Endothelial cell of umbilical vein (primary cell): ENCODE measurements around the gene PCDHA4. TPM values are rescaled to one million over a fixed set of nuclear protein-coding genes. Genes with fewer than 3 reads are reported as not detected.
"Not testable (repeated sequence)": the region's sequence is repeated elsewhere in the genome, so short reads cannot be mapped to it uniquely, and the experiment has no call there.

Source experiments
- BruUV-seq: library from RNA; stranded (reverse); fragments of 400-500 nt; replicated peaks from 2 replicates; lab custom pipeline; 2021; lab: Mats Ljungman, UMichigan
- CTCF ChIA-PET: fragments of 300-600, 350-600 bp; sonication (Branson Sonifier 250); formaldehyde crosslinking; loops from one replicate; lab custom pipeline; 2021; ENCODE audit warnings: antibody characterized with exemption, inconsistent platforms; lab: Charles Lee
- POLR2A ChIA-PET: fragments of 300-600, 350-600 bp; sonication (Branson Sonifier 250); formaldehyde crosslinking; loops from one replicate; lab custom pipeline; 2021; ENCODE audit warnings: antibody characterized with exemption, inconsistent platforms; lab: Charles Lee
- DNase-seq: peaks from one replicate; pipeline ENCODE4 v3.0.0-alpha.2; 2011; ENCODE audit warnings: low read depth, low spot score
- FAIRE-seq: peaks from 2 replicates; lab custom pipeline; 2011; peaks lifted over from hg19 to GRCh38; lab: Jason Lieb, UNC
- H2AFZ ChIP-seq: 2 replicates; pipeline ENCODE4 v1.6.0; 2012; ENCODE audit warnings: low read depth, low read length, control low read depth, inconsistent platforms
- H3K27ac ChIP-seq: 2 replicates; pipeline ENCODE4 v1.5.1; 2011; ENCODE audit warnings: low read depth, mild to moderate bottlenecking, control low read depth, low read length, moderate library complexity; ENCODE audit not compliant: insufficient read depth
- H3K27me3 ChIP-seq, 2 experiments: 2 replicates each; pipeline versions ENCODE4 v1.6.0 to v1.6.1; 2011; ENCODE audit warnings: low read length in 2 of 2, mixed read lengths in 1 of 2; ENCODE audit not compliant: control insufficient read depth in 2 of 2, insufficient read depth in 2 of 2
- H3K36me3 ChIP-seq, 2 experiments: 2 replicates in 1 of 2; 3 replicates in 1 of 2; pipeline ENCODE4 v1.5.1; 2011; ENCODE audit warnings: low read length in 2 of 2, mild to moderate bottlenecking in 1 of 2, moderate library complexity in 1 of 2; ENCODE audit not compliant: control insufficient read depth in 2 of 2, insufficient read depth in 2 of 2; ENCODE audit errors: extremely low read depth in 1 of 2
- H3K4me1 ChIP-seq: 3 replicates; pipeline ENCODE4 v1.5.1; 2011; ENCODE audit warnings: mild to moderate bottlenecking, low read length; ENCODE audit not compliant: control insufficient read depth, insufficient read depth; ENCODE audit errors: extremely low read depth
- H3K4me2 ChIP-seq: 2 replicates; pipeline ENCODE4 v1.6.1; 2011; ENCODE audit warnings: low read length, control low read depth, mixed read lengths; ENCODE audit not compliant: insufficient read depth
- H3K4me3 ChIP-seq, 3 experiments: fragments of 200-600 bp in 1 of 3; sonication (generic), shearing (Covaris generic) in 1 of 3; replicated peaks in 1 of 3; 2 replicates each; pipeline ENCODE4 v1.5.1; 2011 to 2016; ENCODE audit warnings: control low read depth in 3 of 3, low read length in 3 of 3, mild to moderate bottlenecking in 2 of 3, inconsistent platforms in 1 of 3, low read depth in 1 of 3, moderate library complexity in 1 of 3; ENCODE audit not compliant: insufficient read depth in 1 of 3
- H3K79me2 ChIP-seq: 2 replicates; pipeline ENCODE4 v1.6.0; 2012; ENCODE audit warnings: low read length, inconsistent platforms; ENCODE audit not compliant: control insufficient read depth, insufficient read depth
- H3K9ac ChIP-seq: replicated peaks from 2 replicates; pipeline ENCODE3; 2011; ENCODE audit warnings: low read length, control low read depth; ENCODE audit not compliant: insufficient read depth; ENCODE audit errors: extremely low read depth
- H3K9me1 ChIP-seq: replicated peaks from 3 replicates; pipeline ENCODE4 v1.6.0; 2011; ENCODE audit warnings: mild to moderate bottlenecking, low read length; ENCODE audit not compliant: control insufficient read depth, insufficient read depth; ENCODE audit errors: extremely low read depth
- H3K9me3 ChIP-seq: replicated peaks from 2 replicates; pipeline ENCODE4 v1.5.1; 2012; ENCODE audit warnings: low read length, inconsistent platforms; ENCODE audit not compliant: control insufficient read depth, insufficient read depth
- H4K20me1 ChIP-seq: replicated peaks from 2 replicates; pipeline ENCODE3; 2011; ENCODE audit warnings: mild to moderate bottlenecking, low read length; ENCODE audit not compliant: control insufficient read depth, insufficient read depth; ENCODE audit errors: extremely low read depth
- EZH2 ChIP-seq: IDR thresholded peaks from 2 replicates; pipeline ENCODE4 v1.6.1; 2012; ENCODE audit warnings: borderline replicate concordance, low read depth, mild to moderate bottlenecking, moderate library complexity, low read length, inconsistent platforms; ENCODE audit not compliant: severe bottlenecking
- FOS ChIP-seq: IDR thresholded peaks from 2 replicates; pipeline ENCODE4 v1.6.1; 2011; ENCODE audit warnings: mild to moderate bottlenecking, low read length, moderate library complexity, borderline replicate concordance; ENCODE audit not compliant: insufficient read depth
- JUN ChIP-seq: IDR thresholded peaks from 2 replicates; pipeline ENCODE4 v1.6.1; 2011; ENCODE audit warnings: borderline replicate concordance, low read depth; ENCODE audit not compliant: insufficient read length, insufficient read depth
- MYC ChIP-seq: IDR thresholded peaks from one replicate; pipeline ENCODE4 v1.6.1; 2011; ENCODE audit warnings: mild to moderate bottlenecking, low read depth, low read length
- POLR2A ChIP-seq: IDR thresholded peaks from 2 replicates; pipeline ENCODE4 v1.6.1; 2012; ENCODE audit warnings: low read depth, mild to moderate bottlenecking, control low read depth, low read length
- POLR2AphosphoS5 ChIP-seq: IDR thresholded peaks from 2 replicates; pipeline ENCODE4 v1.6.1; 2012; ENCODE audit warnings: low read depth, mild to moderate bottlenecking, control low read depth, low read length, moderate library complexity; ENCODE audit not compliant: insufficient read depth
- dilution Hi-C: fragments of 300-500 bp; cut with MboI; formaldehyde crosslinking; loops from one replicate; pipeline ENCODE4 v1.15.0; 2019; ENCODE audit warnings: low sequenced_read_pairs; ENCODE audit not compliant: extremely low pct_ligation_motif_present
- intact Hi-C: fragments of 100-400 bp; cut with micrococcal nuclease; formaldehyde crosslinking; loops from one replicate; pipeline ENCODE4 v1.10.0; 2022
- polyA plus RNA-seq, 4 experiments: library from polyadenylated mRNA; depleted of rRNA in 3 of 4; stranded (reverse) in 3 of 4; unstranded in 1 of 4; fragments of >200 nt; gene quantifications; 2 replicates each; pipeline versions ENCODE4 v1.2.1 to v1.2.3, GENCODE V29; 2011 to 2012; ENCODE audit warnings: missing spikeins in 1 of 4
- total RNA-seq: library from RNA; stranded (reverse); gene quantifications from 2 replicates; pipeline ENCODE4 v1.2.3, GENCODE V29; 2021
- TF ChIP-seq, protein P1 (sequence below): IDR thresholded peaks from 2 replicates; pipeline ENCODE4 v1.6.1; 2011; ENCODE audit not compliant: insufficient read depth, insufficient read length
- TF ChIP-seq, protein P2 (sequence below), 2 donors: IDR thresholded peaks; 1 replicate in 1 of 2; 2 replicates in 1 of 2; pipeline ENCODE4 v1.5.1; 2011; ENCODE audit warnings: low read length in 2 of 2, mild to moderate bottlenecking in 2 of 2, moderate library complexity in 2 of 2, control low read depth in 1 of 2, inconsistent platforms in 1 of 2, low read depth in 1 of 2; ENCODE audit not compliant: insufficient read depth in 1 of 2; ENCODE audit errors: extremely low read depth in 1 of 2

Gene PCDHA4
- total and polyA plus RNA-seq, 2 donors (not counting 3 experiments of a cell fraction or from before 2014, with no cell fraction given): 0.04 to 0.26 TPM

DNA sequence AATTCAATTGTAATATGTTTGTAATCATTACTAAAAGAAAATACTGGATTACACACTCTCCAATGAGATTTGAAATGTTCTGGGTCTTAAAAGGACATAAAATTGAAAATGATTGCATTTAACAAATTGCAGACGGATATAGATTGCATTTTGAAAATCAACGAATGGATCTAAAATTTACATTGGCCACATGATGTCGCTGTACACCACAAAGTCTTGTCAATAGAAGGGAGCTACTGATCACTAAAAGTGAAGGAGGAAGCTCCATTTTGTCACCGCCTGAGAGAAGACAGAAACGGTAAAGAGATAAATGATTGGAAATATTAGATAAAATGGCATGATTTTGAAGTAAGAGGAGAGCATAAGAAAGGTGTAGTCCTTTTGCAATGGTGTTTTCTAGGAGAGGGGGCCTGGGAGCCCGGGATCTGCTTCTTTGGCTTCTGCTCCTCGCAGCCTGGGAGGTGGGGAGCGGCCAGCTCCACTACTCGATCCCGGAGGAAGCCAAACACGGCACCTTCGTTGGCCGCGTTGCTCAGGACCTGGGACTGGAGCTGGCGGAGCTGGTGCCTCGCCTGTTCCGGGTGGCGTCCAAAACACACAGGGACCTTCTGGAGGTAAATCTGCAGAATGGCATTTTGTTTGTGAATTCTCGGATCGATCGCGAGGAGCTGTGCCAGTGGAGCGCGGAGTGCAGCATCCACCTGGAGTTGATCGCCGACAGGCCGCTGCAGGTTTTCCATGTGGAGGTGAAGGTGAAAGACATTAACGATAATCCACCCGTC is 20.8 kb upstream of the PCDHA4 start, which contains the start of gene PCDHA1:
Gene PCDHA1, plus strand, starts transcription at position 236 of the 782 bp plus-strand sequence.
- TF ChIP-seq MYC (no peak), POLR2A (no peak), FOS (no peak), JUN (no peak), POLR2AphosphoS5 (no peak), EZH2 (no peak)
- TF ChIP-seq, protein P1, sequence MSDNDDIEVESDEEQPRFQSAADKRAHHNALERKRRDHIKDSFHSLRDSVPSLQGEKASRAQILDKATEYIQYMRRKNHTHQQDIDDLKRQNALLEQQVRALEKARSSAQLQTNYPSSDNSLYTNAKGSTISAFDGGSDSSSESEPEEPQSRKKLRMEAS: no peak
- TF ChIP-seq, protein P2, sequence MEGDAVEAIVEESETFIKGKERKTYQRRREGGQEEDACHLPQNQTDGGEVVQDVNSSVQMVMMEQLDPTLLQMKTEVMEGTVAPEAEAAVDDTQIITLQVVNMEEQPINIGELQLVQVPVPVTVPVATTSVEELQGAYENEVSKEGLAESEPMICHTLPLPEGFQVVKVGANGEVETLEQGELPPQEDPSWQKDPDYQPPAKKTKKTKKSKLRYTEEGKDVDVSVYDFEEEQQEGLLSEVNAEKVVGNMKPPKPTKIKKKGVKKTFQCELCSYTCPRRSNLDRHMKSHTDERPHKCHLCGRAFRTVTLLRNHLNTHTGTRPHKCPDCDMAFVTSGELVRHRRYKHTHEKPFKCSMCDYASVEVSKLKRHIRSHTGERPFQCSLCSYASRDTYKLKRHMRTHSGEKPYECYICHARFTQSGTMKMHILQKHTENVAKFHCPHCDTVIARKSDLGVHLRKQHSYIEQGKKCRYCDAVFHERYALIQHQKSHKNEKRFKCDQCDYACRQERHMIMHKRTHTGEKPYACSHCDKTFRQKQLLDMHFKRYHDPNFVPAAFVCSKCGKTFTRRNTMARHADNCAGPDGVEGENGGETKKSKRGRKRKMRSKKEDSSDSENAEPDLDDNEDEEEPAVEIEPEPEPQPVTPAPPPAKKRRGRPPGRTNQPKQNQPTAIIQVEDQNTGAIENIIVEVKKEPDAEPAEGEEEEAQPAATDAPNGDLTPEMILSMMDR (IDR thresholded peaks at IDR 0.05; ENCODE audit: extremely low read depth in 1 of 2, insufficient read depth in 1 of 2, low read depth in 1 of 2, low read length in 2 of 2): no peak
- peaks cover 0 to 6% of the 10 kb centered on the region in 2 experiments for H3K27me3 ChIP-seq
- no peaks in the 10 kb centered on the region for H4K20me1 ChIP-seq
- no peaks in the 10 kb centered on the region for H3K36me3 ChIP-seq
- H3K9ac ChIP-seq: no peak within 1 kb of the TSS
- BruUV-seq: no TSS peak
- H2AFZ ChIP-seq: no peak within 1 kb of the TSS
- H3K79me2 ChIP-seq: no peaks in the 10 kb centered on the region
- ChIA-PET CTCF (interaction anchor here (1.2 to 1.3 kb wide), 2 partner anchors 10 to 42 kb away, joined by 3 to 4 read pairs; partner anchors contain the start of gene PCDHA6), POLR2A (no interaction called here)
- no peaks in the 10 kb centered on the region for H3K9me1 ChIP-seq
- DNase-seq (no peak), FAIRE-seq (no peak)
- no peak within 1 kb of the TSS for H3K4me2 ChIP-seq
- peaks cover 4% of the 10 kb centered on the region for H3K9me3 ChIP-seq
- dilution Hi-C loops (no loop called here), intact Hi-C loops (no loop called here)
- no peaks in the 10 kb centered on the region for H3K4me1 ChIP-seq
- no peak within 1 kb of the TSS for H3K4me3 ChIP-seq
- no peak within 1 kb of the TSS for H3K27ac ChIP-seq

DNA sequence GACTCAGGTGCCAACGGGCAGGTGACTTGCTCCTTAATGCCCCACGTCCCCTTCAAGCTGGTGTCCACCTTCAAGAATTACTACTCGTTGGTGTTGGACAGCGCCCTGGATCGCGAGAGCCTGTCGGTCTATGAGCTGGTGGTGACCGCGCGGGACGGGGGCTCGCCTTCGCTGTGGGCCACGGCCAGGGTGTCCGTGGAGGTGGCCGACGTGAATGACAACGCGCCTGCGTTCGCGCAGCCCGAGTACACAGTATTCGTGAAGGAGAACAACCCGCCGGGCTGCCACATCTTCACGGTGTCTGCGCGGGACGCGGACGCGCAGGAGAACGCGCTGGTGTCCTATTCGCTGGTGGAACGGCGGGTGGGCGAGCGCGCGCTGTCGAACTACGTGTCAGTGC is 19.4 kb upstream of the PCDHA4 start:
- not testable (repeated sequence) for H2AFZ ChIP-seq, DNase-seq

More for the DNA sequence above, 19.4 kb upstream of the PCDHA4 start:
- POLR2A ChIA-PET, H3K9ac ChIP-seq, BruUV-seq, H3K9me3 ChIP-seq, dilution Hi-C loops, H3K4me1 ChIP-seq, H3K27ac ChIP-seq, H3K9me1 ChIP-seq, H3K27me3 ChIP-seq, H4K20me1 ChIP-seq, intact Hi-C loops, FAIRE-seq, H3K4me3 ChIP-seq, H3K36me3 ChIP-seq, H3K4me2 ChIP-seq, H3K79me2 ChIP-seq, CTCF ChIA-PET: not testable (repeated sequence)
